HepG2 (cell line): ENCODE measurements around the gene ATP11A.

ENCODE experiments used
- HHEX ChIP-seq: IDR thresholded peaks from 2 replicates; pipeline ENCODE4 v1.6.1; 2016; ENCODE audit warnings: control low read depth
- KMT2B ChIP-seq: IDR thresholded peaks from 2 replicates; pipeline ENCODE4 v1.6.1; 2016; ENCODE audit warnings: missing genetic modification reagents, missing compliant biosample characterization
- NR2F2 ChIP-seq: IDR thresholded peaks from 2 replicates; pipeline ENCODE4 v1.6.1; 2012; ENCODE audit warnings: low read depth, inconsistent platforms, borderline replicate concordance
- ZNF207 ChIP-seq: fragments of 450-650 bp; IDR thresholded peaks from 2 replicates; pipeline ENCODE4 v1.6.1; 2016; ENCODE audit warnings: antibody characterized with exemption, borderline replicate concordance
- ZNF597 ChIP-seq: sonication (generic); formaldehyde crosslinking; IDR thresholded peaks from 2 replicates; pipeline ENCODE4 v1.5.0; 2020; ENCODE audit warnings: missing genetic modification reagents
- ZNF609 ChIP-seq: sonication (generic); formaldehyde crosslinking; IDR thresholded peaks from 2 replicates; pipeline ENCODE4 v1.4.0; 2020; ENCODE audit warnings: mild to moderate bottlenecking, missing genetic modification reagents, borderline replicate concordance
- ZSCAN20 ChIP-seq: sonication (generic); formaldehyde crosslinking; IDR thresholded peaks from 2 replicates; pipeline ENCODE4 v1.4.0; 2020; ENCODE audit warnings: missing genetic modification reagents, mild to moderate bottlenecking, borderline replicate concordance
- ZSCAN29 ChIP-seq: sonication (generic); formaldehyde crosslinking; conservative IDR thresholded peaks from 2 replicates; pipeline ENCODE4 v1.4.0; 2020; ENCODE audit warnings: mild to moderate bottlenecking, missing genetic modification reagents

- TF ChIP-seq ZSCAN29 (no peak), HHEX (CRISPR knock-in tag) (no peak), KMT2B (CRISPR knock-in tag) (no peak), ZSCAN20 (CRISPR knock-in tag) (no peak), ZNF597 (CRISPR knock-in tag) (no peak), NR2F2 (no peak), ZNF609 (CRISPR knock-in tag) (no peak), ZNF207 (no peak)
Measured at GRCh38 chr13:112809332-112810315, 119.8 kb downstream of the ATP11A start.
